ENCODE results near the gene SERPINA3.

GRCh38 chr14:94633121-94633520 lies 20.9 kb downstream of the SERPINA3 start:
- TF ChIP-seq CTCF (IDR thresholded peaks at IDR 0.05) (no peak), POLR2AphosphoS5 (IDR thresholded peaks at IDR 0.05) (no peak), EP300 (IDR thresholded peaks at IDR 0.05) (no peak), POLR2A (IDR thresholded peaks at IDR 0.05) (no peak)

Measured in sigmoid colon (tissue), 4 donors.